Measurements from ENCODE around the gene CORO1C. TPM values are rescaled to one million over a fixed set of nuclear protein-coding genes. Genes with fewer than 3 reads are reported as not detected.

CORO1C gene
- total RNA-seq, 1 donor from 2014 or later, result 128 TPM

GRCh38 chr12:108712925-108713203 lies 18.5 kb downstream of the CORO1C start:
- Histone ChIP-seq H3K9me3 (ENCODE audit: low read depth) (no peaks in the 10 kb centered on the region), H3F3A (ENCODE audit: low read depth) (peaks cover 14% of the 10 kb centered on the region), H2AFZ (replicated peaks) (no peak overlapping the region), H3K36me3 (no peaks in the 10 kb centered on the region), H3K4me3 (no peak overlapping the region), H3K9ac (no peak overlapping the region), H3K79me2 (ENCODE audit: low read depth) (peaks cover 99% of the 10 kb centered on the region), H3K27me3 (no peaks in the 10 kb centered on the region), H3K27ac (no peak overlapping the region), H4K20me1 (ENCODE audit: low read depth) (peaks cover 48% of the 10 kb centered on the region), H3K4me2 (no peak overlapping the region), H3K4me1 (peaks cover 5% of the 10 kb centered on the region)
- H3K36me3 Mint-ChIP-seq, result peaks cover 18% of the 10 kb centered on the region
- TF ChIP-seq EZH2 (IDR thresholded peaks at IDR 0.05), result no peak
- no peak for TF ChIP-seq CTCF (IDR thresholded peaks at IDR 0.05)
- no peak overlapping the region for H3K27ac Mint-ChIP-seq
- no peak for DNase-seq (ENCODE audit: low spot score)
- no peak overlapping the region for H3K4me3 Mint-ChIP-seq
- H3K27me3 Mint-ChIP-seq (ENCODE audit: insufficient read depth, low read depth), result no peaks in the 10 kb centered on the region
- peaks cover 34% of the 10 kb centered on the region for H3K4me1 Mint-ChIP-seq
- H3K9me3 Mint-ChIP-seq, result peaks cover 4% of the 10 kb centered on the region

GRCh38 chr12:108712165-108712924 lies 19.0 kb downstream of the CORO1C start:
- TF ChIP-seq EZH2phosphoT487 (IDR thresholded peaks at IDR 0.05), result no peak
- H4K20me1 ChIP-seq (ENCODE audit: low read depth), result peaks cover 49% of the 10 kb centered on the region
- H3K4me3 ChIP-seq, result no peak overlapping the region
- Mint-ChIP-seq H3K4me1 (peaks cover 33% of the 10 kb centered on the region), H3K27me3 (ENCODE audit: insufficient read depth, low read depth) (no peaks in the 10 kb centered on the region), H3K27ac (no peak overlapping the region), H3K4me3 (no peak overlapping the region), H3K9me3 (peaks cover 4% of the 10 kb centered on the region), H3K36me3 (peaks cover 18% of the 10 kb centered on the region)
- H3K9ac ChIP-seq, result no peak overlapping the region
- no peaks in the 10 kb centered on the region for H3K9me3 ChIP-seq (ENCODE audit: low read depth)
- H3K4me2 ChIP-seq, result no peak overlapping the region
- no peak overlapping the region for H2AFZ ChIP-seq (replicated peaks)
- no peaks in the 10 kb centered on the region for H3K27me3 ChIP-seq
- peaks cover 5% of the 10 kb centered on the region for H3K4me1 ChIP-seq
- DNase-seq (ENCODE audit: low spot score), result no peak
- H3K36me3 ChIP-seq, result no peaks in the 10 kb centered on the region
- peaks cover 99% of the 10 kb centered on the region for H3K79me2 ChIP-seq (ENCODE audit: low read depth)
- no peak overlapping the region for H3K27ac ChIP-seq
- H3F3A ChIP-seq (ENCODE audit: low read depth), result peaks cover 14% of the 10 kb centered on the region

GRCh38 chr12:108711489-108712164 lies 19.7 kb downstream of the CORO1C start:
- peaks cover 99% of the 10 kb centered on the region for H3K79me2 ChIP-seq (ENCODE audit: low read depth)
- no peaks in the 10 kb centered on the region for H3K36me3 ChIP-seq
- H3K9ac ChIP-seq, result no peak overlapping the region
- no peak overlapping the region for H3K4me3 ChIP-seq
- DNase-seq (ENCODE audit: low spot score), result no peak
- Mint-ChIP-seq H3K27me3 (ENCODE audit: insufficient read depth, low read depth) (no peaks in the 10 kb centered on the region), H3K9me3 (peaks cover 4% of the 10 kb centered on the region), H3K4me3 (no peak overlapping the region), H3K4me1 (peaks cover 28% of the 10 kb centered on the region), H3K27ac (no peak overlapping the region), H3K36me3 (peaks cover 16% of the 10 kb centered on the region)
- H3K27ac ChIP-seq, result no peak overlapping the region
- no peaks in the 10 kb centered on the region for H3K9me3 ChIP-seq (ENCODE audit: low read depth)
- H3K4me2 ChIP-seq, result no peak overlapping the region
- peaks cover 7% of the 10 kb centered on the region for H3F3A ChIP-seq (ENCODE audit: low read depth)
- TF ChIP-seq EZH2phosphoT487 (IDR thresholded peaks at IDR 0.05), result no peak
- no peak for TF ChIP-seq EZH2 (IDR thresholded peaks at IDR 0.05)
- H4K20me1 ChIP-seq (ENCODE audit: low read depth), result peaks cover 56% of the 10 kb centered on the region
- no peak overlapping the region for H2AFZ ChIP-seq (replicated peaks)
- H3K27me3 ChIP-seq, result no peaks in the 10 kb centered on the region
- peaks cover 5% of the 10 kb centered on the region for H3K4me1 ChIP-seq

GRCh38 chr12:108709697-108710096 lies 21.6 kb downstream of the CORO1C start:
- Histone ChIP-seq H3K27ac (no peak overlapping the region), H3K79me2 (ENCODE audit: low read depth) (peaks cover 100% of the 10 kb centered on the region), H3K27me3 (no peaks in the 10 kb centered on the region), H3K9ac (no peak overlapping the region), H4K20me1 (ENCODE audit: low read depth) (peaks cover 65% of the 10 kb centered on the region), H3K4me2 (no peak overlapping the region), H3K4me1 (no peaks in the 10 kb centered on the region), H2AFZ (replicated peaks) (no peak overlapping the region), H3K9me3 (ENCODE audit: low read depth) (no peaks in the 10 kb centered on the region), H3F3A (ENCODE audit: low read depth) (no peaks in the 10 kb centered on the region), H3K36me3 (no peaks in the 10 kb centered on the region), H3K4me3 (no peak overlapping the region)
- H3K4me3 Mint-ChIP-seq, result no peak overlapping the region
- peaks cover 21% of the 10 kb centered on the region for H3K36me3 Mint-ChIP-seq
- H3K27me3 Mint-ChIP-seq (ENCODE audit: insufficient read depth, low read depth), result no peaks in the 10 kb centered on the region
- no peak overlapping the region for H3K27ac Mint-ChIP-seq
- no peak for TF ChIP-seq EZH2 (IDR thresholded peaks at IDR 0.05)
- no peak for TF ChIP-seq CTCF (IDR thresholded peaks at IDR 0.05)
- no peak for TF ChIP-seq EZH2phosphoT487 (IDR thresholded peaks at IDR 0.05)
- no peak for DNase-seq (ENCODE audit: low spot score)
- H3K9me3 Mint-ChIP-seq, result peaks cover 4% of the 10 kb centered on the region
- H3K4me1 Mint-ChIP-seq, result peaks cover 21% of the 10 kb centered on the region
